HG02798 (cell line): ENCODE results near the gene MRNIP.
A peak's percentile ranks its signal among the peaks of the same experiment; 100 is the strongest.

Experiments used
- ATAC-seq: cut with Tn5 transposase; IDR thresholded peaks from one replicate; pipeline ENCODE4 v1.9.1; 2021; ENCODE audit warnings: mild to moderate bottlenecking; ENCODE audit not compliant: unreplicated experiment, poor library complexity

Gene MRNIP, protein sequence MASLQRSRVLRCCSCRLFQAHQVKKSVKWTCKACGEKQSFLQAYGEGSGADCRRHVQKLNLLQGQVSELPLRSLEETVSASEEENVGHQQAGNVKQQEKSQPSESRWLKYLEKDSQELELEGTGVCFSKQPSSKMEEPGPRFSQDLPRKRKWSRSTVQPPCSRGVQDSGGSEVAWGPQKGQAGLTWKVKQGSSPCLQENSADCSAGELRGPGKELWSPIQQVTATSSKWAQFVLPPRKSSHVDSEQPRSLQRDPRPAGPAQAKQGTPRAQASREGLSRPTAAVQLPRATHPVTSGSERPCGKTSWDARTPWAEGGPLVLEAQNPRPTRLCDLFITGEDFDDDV

DNA sequence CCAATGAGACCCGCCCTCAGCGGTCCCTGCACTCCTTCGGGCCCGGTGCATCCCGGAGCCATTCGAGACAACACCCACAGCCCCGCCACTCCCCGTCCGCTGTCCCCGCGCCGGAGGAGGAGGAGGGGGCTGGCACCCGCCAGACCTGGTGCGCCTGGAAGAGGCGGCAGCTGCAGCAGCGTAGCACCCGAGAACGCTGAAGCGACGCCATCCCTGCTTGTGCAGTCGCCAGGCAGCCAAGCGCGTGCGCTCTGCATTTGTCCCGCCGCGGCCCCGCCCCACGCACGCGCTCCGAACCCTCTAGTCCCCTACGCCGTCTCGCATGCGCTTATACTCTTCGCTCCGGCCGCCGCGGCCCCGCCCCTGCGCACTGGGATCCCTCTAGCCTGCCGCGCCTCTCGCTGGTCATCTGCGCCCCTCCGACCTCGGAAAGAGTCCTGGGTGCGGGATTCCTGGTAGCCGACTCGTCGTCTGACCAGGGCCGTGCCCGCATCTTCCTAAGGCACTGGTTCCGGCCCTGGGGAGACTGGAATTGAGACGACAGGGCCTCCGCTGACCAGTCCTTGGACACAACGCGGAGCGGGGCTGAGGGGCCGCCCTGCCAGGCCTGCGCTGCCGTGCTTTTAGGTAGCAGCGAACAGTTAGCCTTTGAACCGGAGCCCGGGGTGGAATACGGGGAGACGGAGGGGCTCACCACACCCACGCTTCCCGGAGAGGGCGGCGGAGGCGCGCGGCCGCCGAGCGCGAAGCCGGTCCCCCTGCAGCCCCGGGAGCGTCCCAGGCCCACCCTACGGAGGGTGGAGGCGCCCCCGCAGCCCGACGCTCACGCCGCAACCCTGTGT lies at the start of gene MRNIP:
TSS of gene MRNIP (minus strand) at position 232 of the 842 bp plus-strand sequence. CDS start at position 211, 21 bp downstream.
- peak; percentile 98 for ATAC-seq

DNA sequence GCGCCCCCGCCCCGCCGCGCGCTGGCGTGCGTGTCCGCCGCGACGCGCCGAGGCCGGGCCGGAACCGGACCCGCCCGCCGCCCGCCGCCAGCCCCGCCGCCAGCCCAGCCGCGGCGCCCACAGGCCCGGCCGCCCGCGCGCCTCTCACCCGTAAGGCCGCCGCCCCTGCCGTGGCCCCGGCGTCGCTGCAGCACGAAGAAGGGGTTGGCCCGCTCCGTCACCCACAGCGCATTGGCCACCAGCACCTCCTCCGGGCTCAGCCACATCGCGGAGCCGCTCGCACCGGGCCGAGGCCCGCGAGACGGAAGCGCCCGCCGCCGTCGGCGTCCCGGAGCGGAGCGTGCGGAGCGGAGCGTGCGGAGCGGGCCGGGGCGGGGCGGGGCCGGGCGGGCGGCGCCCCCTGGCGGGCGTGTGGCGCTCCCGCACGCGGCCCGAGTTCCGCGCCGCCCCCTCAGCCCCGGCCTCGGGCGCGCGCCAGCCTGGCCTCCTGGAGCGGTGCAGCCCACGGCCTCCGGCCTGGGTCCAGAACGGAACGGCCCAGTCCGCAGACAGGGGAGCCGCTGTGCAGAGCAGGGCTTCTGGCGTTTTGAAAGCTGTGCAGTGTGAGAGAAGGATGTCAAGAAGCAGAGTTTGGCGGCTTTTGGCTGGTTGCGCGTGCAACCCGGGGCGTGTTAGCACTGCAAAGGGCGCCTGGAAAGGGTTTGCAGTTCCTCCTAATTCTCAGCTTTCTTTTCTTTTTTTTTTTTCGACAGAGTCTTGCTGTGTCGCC lies 49.1 kb upstream of the MRNIP start, which contains the start of gene TBC1D9B:
TSS of gene TBC1D9B (minus strand) at position 342 of the 769 bp plus-strand sequence. CDS start at position 266, 76 bp downstream.
- peak; percentile 92 for ATAC-seq

DNA sequence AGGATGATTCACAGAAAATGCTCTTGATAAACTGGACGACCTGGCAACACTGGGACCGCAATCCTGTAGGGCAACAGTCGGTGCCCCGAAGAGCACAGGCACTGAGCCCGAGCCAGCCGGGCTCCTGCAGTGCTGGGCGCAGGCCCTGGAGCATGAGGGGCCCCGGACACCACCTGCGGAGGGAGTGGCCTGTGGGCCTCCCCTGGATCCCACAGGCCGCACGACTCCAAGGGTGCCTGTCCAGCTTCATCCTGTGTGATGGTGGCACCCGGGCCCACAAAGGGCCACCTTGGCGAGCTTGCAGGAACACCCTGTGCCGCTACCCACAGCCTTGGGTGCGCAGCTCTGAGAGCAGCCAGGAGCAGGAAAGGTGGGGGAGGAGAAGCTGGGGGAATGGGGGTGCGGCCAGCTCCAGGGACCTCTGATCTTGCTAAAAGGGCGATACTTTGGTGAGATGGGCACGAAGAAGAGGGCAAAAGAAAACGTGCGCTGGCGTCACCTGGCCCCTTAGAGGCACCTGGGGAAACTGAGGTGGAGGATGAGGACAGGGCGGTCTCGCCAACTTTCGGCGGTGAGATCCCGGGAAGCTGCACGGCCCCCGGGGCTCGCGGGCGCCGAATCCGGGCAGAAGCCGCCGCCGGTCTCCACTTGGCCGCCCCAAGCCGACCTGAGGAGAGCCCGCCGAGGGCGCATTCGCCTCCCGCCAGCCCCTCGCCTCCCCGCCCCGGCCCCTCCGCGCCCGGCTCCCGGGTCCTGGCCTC lies 48.4 kb upstream of the MRNIP start:
- no peak for ATAC-seq

DNA sequence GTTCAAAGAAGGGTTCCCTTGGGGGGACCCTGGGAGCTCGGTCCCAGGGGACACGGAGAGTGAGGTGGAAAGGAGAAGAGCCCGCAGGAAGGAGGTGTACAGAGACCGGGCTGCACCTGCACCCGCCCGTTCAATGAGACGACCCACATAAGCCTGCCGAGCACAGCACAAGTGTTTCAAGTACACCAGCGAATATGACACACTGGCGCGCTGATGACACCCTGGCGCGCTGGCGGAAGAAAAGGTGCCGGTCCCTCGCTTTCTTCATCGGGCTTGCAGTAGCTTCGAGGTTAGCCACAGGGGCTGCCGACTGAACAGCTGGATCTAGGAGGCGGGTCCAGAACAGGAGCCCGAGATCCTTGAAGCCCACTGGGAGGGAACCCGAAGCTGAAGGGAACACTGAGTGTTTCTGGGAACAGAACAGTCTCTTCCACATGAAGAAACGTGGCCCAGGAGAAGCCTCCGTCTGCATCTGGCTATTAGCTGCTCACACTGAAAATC lies 47.7 kb upstream of the MRNIP start:
- no peak for ATAC-seq

DNA sequence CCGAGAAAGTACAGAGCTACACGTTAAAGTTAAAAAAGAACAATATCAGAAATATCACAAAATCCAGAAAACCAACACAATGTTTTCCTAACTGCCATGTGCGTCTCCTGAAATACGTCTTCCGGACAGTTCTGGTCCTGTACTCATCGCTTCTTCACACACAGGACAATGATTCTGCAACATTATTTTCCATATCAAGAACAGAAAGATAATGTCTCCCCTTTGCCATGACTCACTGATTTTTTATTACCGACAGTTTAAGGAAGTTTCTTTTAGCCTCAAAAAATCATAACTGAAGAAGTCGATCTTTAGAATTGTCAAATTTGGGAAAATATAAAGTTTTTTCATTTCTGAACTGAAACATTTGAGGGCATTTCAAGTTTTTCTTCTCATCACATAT lies 46.5 kb upstream of the MRNIP start:
- ATAC-seq = no peak

DNA sequence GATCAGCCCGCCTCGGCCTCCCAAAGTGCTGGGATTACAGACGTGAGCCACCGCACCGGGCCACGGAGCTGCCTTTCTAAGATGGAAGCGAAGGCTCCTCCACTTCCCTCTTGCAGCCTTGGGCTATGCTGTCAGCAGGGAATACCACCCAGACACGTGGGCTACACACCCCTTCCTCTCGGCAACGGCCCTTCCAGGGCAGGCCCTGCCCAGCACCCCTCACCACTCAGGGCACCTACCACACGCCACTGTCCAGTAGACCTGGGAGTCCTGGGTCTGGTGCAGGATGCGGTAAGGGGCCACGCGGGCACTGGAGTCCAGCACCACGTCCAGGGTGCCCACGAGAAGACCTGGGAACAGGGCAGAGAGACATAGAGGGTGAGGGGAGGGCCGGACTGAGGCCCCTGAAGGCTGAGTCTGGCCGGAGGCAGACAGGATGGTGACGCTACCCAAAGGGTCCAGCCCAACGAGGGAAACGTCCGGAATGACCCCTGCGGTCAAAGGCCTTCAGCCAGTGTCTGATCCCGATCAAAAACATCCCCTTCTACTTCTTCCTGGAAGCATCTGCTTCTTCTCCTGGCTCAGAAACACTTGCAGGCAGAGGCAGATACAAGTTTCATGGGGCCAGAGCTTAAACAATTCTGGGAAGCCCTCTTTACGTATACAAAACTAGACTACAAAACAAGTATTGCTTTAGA lies 46.0 kb upstream of the MRNIP start:
- no peak for ATAC-seq

DNA sequence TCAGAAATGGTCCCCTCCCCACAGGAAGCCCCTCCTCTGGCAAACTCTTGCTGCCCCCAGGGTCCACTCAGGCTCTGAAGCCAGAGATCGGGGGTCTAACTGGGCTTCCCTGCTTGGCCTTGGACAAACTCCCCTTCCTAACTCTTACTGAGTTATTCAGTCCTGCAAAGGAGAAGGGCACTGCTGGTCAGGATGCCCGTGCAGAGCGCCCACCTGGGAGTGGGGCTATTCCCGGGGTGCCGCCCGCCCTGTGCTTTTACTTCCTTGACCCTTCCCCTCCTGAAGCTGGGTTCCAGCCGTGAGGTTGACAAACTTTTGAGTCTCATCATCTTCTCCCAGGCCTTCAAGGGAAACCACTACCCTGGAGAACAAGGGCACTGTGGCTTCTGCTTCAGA lies 44.1 kb upstream of the MRNIP start:
- ATAC-seq = no peak

DNA sequence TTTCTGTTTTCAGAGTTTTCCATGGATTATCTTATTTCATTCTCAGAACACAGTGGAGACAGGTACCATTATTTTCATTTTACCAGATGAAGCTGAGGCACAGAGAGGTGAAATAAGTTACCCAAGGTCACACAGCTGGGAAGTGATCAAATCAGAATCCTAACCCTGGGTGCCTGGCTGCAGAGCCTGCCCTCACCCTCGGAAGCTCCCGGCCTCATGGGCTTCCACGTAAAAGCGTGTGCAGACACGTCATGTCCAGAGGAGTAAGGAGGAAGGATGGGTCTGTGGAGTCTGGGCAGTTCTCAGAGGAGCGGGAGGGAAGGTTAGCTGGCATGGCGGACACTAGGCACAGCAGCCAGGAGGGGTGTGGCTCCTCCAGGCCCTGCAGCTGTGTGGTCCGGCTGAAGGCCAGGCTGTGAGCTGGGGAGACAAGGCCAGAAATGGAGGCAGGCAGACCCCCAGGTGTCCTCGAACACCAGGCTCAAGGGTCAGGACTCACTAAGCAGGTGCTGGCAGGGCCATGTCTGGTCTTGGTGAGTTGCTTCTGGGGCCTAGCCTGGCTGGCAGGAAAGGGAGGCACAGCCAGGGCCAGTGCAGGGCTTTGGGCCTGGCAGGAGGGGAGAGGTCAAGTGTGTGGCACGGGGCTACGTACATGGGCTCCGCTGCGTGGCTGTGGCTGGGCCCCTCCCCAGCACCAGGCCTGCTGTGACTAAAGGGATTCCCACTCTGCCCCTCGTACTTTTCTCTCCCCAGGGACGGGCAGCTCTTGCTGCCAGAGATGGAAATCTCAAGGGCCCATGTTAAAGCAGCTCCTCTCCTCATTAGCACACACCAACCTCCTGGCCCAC lies 43.5 kb upstream of the MRNIP start:
- no peak for ATAC-seq

DNA sequence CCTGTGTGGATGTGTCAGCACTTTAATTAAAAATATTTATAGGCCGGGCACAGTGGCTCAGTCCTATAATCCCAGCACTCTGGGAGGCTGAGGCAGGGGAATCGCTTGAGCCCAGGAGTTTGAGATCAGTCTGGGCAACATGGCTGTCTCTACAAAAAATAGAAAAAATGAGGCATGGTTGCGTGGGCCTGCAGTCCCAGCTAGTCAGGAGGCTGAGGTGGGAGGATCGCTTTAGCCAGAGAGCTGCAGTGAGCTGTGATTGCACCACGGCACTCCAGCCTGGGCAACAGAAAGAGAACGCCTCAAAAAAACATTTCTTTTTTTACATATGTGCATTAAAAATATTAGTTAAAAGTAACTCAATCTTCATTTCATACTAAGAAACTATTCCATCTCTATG lies 42.8 kb upstream of the MRNIP start:
- ATAC-seq = no peak

DNA sequence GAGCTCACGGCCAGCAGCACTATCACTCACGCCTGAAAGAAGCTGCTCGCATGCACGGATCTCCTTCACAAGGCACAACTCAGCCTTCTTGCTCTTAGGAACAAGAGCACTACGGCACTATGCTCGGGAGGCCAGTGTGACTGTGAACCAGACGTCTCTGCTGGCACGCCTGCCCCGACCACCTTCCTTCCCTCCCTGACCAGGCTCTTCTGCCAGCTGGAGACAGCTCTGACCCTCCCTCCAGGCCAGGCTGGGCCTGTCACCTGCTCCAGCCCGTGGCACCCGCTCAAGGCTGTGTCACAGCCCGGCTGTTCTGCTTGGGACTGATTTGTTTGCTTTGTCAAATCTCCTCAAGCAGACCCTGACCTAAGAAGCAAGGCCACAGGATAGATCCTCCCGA lies 42.1 kb upstream of the MRNIP start:
- ATAC-seq = no peak

DNA sequence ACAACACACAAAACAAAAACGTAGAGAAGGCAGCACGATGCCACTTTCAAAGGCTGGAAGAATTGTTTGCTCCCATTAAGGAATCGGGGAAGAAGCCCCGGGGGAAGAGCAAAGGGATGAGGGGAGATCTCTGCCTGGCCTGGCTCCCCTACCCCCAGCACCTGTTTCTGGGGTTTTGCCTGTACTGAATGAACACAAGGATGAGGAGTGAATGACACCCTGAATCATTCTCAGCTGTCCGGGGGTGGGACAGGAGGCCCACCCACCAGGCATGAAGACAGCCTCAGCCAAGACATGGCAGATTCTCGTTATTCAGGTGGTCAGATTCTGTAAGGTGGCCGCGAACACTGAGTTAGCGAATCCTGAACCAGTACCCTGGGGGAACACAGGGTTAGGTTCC lies 41.6 kb upstream of the MRNIP start:
- ATAC-seq = no peak

DNA sequence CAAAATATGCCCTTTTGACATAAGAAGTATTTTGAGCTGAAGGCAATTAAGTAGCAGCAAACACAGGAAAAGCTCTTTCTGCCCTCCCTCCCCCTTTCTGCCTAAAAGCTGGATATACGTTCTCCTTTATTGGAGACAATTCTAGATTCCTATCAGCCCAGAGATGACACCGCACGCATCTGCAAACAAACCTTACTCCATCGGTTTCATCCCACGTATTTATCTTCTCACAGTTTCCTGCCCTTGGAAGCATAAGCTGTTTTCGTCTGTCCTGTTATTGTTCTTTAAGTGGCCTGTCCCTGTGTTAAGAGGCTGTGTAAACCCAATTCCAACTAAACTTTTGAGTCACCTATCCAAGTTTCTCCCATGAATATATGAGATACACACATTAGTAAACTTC lies 37.2 kb upstream of the MRNIP start:
- ATAC-seq = no peak

DNA sequence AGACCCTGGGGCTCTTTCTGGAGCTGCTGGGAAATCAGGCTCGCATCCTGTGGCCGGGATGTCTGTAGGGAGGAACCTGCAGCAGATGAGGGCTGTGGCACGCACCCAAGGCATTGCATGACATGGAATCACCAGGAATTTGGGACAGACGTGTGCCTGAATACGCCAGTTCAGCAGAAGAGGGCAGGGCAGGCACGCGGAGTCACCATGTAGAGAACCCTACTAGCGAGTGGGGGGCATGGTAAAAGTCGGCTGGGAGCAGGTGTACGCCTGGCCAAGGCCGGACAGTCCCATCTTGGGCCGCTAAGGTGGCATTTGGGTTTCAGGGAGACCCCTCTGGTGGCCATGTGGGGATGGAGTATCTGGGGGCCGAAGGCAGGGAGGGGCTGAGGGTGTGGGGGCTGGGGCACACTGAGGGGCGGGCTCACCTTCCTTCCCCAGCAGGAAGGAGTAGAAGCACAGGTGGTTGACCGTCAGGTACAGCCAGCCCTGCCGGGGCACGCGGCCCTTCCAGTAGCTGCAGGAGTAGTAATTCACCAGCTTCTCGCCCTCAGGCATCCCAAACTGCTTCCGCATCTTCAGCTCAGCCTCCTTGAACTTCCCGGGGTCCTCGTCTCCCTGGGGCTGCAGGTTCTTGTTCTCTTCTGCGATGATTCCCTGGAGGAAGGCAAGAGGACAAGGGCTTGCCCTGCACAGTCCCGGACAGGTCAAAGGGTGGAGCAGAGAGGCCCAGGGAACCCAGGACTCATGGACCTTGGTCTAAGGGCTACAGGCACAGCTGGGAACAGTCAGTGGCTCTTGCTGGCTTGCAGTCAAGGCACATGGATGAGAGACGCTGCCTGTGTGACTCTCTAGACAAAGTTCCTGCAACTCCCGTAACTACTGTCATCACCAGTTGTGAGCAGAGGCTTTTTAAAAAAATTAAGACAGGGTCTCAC lies 35.6 kb upstream of the MRNIP start:
- ATAC-seq = no peak

DNA sequence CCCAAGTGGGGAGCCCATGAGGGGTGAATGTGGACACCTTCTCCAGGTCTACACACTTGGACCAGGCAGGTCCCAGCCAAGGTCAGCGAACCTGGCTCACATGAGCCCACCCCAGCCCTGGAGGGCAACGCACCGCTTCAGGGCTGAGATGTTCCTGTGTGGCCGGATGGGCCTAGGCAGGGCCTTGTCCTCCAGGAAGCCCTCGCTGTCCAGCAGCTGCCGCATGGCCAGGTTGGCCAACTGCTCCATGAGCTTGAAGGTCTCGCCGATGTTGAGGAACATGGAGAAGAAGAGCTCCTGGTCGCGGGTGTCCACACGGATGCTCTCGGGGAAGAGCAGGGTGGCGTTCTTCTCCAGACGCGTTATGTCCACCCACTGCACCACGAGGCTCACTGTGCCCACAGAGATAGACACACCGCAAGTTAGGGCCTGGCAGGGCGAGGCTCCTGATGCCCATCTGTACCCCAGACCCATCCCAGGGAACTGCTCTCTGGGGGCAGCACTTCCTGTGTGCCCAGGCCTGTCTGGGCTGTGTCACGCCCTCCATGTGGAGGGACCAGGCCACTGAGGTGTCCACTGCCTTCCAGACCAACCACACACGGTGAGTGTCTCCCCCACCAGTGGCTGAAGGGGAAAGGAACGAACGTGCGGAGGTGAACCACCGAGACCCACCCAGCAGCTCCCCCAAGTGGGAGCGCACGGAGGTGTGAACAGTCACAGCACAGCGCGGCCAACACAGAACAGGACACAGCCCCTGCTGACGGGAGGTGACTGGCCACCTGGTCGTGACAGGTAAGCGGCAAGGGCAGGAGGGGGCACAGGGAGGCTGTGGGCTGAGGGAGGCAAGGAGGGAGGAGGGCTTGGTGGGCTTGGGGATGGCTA lies 34.7 kb upstream of the MRNIP start:
- no peak for ATAC-seq

DNA sequence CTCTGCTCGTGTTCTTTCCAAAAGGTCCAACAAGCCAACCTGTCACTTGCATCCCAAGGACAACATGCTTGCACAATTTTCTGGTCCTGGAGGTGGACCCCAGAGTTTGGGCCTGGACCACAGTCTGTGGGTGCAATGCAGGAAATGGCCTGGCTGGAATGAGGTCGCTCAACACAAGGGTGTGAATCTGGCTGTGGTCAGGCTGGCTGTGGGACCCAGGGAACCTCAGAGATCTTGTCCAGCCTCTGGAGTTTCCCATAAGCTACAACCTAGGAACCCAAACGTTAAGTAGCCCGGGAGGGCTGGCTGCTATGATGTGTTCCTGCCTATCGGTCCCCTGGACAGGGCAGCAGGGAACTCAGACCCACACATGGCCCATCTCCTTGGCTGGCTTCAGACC lies 33.6 kb upstream of the MRNIP start:
- ATAC-seq = no peak
